ENCODE data around the gene ZNF446. TPM values are rescaled to one million over a fixed set of nuclear protein-coding genes. Genes with fewer than 3 reads are reported as not detected.
A peak's percentile ranks its signal among the peaks of the same experiment; 100 is the strongest.

The ZNF446 gene
- total RNA-seq, 1 donor from 2014 or later = 6.0 TPM

DNA sequence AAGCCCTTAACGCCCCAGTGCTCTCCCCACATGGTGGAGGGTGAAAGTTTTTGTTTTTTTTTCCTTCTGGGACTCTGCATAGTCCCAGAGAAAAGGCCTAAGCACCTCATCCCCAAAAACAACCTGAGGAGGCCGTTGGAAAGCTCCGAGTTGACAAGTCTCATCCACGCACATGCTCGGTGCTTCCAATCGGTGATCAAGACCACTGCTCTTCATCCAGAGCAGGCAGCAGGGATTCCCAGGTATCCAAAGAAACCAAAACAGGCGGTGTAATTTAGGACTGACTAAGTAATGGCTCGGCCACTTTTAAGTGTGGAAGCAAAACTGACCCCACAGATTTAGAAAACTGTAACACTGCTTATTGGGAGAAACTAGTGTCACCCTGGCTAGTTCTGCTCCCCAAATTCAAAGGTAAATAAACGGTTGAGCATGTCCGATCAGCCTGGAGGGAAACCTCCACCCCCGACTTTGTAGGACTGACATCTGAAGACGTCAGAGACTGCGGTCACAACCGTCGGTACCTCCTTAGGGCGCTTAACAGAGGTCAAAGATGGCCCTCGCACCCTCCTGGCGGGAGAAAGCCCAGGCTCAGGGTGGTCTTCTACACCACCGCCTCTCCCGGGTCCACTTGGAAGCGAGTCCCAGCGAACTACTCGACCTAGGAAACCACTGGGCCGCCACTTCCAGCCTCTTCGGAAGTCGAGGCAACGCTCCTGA is 997 bp upstream of the ZNF446 start:
- peaks cover 9% of the 10 kb centered on the region for H3K36me3 ChIP-seq (ENCODE audit: insufficient read depth, low read length)
- peaks cover 31% of the 10 kb centered on the region for H3K4me1 ChIP-seq (ENCODE audit: insufficient read depth, low read length)
- Mint-ChIP-seq H3K4me1 (ENCODE audit: low read depth, unreplicated experiment) (peaks cover 26% of the 10 kb centered on the region), H3K36me3 (ENCODE audit: low read depth, unreplicated experiment) (peaks cover 19% of the 10 kb centered on the region), H3K9me3 (ENCODE audit: unreplicated experiment) (no peaks in the 10 kb centered on the region), H3K27ac (ENCODE audit: unreplicated experiment) (peak overlapping the region; percentile 96), H3K27me3 (ENCODE audit: low read depth, unreplicated experiment) (no peaks in the 10 kb centered on the region), H3K4me3 (ENCODE audit: unreplicated experiment) (peak overlapping the region; percentile 86)
- H2AFZ ChIP-seq (ENCODE audit: low read depth, low read length) = peak overlapping the region; percentile 79
- no peak for TF ChIP-seq EZH2 (IDR thresholded peaks at IDR 0.05; ENCODE audit: insufficient read depth, low read length)
- TF ChIP-seq, protein P1, sequence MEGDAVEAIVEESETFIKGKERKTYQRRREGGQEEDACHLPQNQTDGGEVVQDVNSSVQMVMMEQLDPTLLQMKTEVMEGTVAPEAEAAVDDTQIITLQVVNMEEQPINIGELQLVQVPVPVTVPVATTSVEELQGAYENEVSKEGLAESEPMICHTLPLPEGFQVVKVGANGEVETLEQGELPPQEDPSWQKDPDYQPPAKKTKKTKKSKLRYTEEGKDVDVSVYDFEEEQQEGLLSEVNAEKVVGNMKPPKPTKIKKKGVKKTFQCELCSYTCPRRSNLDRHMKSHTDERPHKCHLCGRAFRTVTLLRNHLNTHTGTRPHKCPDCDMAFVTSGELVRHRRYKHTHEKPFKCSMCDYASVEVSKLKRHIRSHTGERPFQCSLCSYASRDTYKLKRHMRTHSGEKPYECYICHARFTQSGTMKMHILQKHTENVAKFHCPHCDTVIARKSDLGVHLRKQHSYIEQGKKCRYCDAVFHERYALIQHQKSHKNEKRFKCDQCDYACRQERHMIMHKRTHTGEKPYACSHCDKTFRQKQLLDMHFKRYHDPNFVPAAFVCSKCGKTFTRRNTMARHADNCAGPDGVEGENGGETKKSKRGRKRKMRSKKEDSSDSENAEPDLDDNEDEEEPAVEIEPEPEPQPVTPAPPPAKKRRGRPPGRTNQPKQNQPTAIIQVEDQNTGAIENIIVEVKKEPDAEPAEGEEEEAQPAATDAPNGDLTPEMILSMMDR (IDR thresholded peaks at IDR 0.05; ENCODE audit: insufficient read depth, low read depth, low read length) = no peak
- peak overlapping the region; percentile 91 for H3K4me2 ChIP-seq (ENCODE audit: low read length)
- peak overlapping the region; percentile 76 for H3K27ac ChIP-seq (ENCODE audit: low read depth, low read length)
- H3K79me2 ChIP-seq (ENCODE audit: insufficient read depth, low read length) = no peaks in the 10 kb centered on the region
- FAIRE-seq (no peak), DNase-seq (ENCODE audit: low read depth) (no peak)
- H3K9me3 ChIP-seq (ENCODE audit: insufficient read depth, low read depth, low read length) = no peaks in the 10 kb centered on the region
- no peaks in the 10 kb centered on the region for H3K27me3 ChIP-seq (ENCODE audit: insufficient read depth, low read length)
- peaks cover 26% of the 10 kb centered on the region for H4K20me1 ChIP-seq (ENCODE audit: insufficient read depth, low read length)
- H3K9ac ChIP-seq (ENCODE audit: low read length) = peak overlapping the region; percentile 81
- H3K4me3 ChIP-seq (ENCODE audit: insufficient read depth, low read depth, low read length) = peak overlapping the region; percentile 69

DNA sequence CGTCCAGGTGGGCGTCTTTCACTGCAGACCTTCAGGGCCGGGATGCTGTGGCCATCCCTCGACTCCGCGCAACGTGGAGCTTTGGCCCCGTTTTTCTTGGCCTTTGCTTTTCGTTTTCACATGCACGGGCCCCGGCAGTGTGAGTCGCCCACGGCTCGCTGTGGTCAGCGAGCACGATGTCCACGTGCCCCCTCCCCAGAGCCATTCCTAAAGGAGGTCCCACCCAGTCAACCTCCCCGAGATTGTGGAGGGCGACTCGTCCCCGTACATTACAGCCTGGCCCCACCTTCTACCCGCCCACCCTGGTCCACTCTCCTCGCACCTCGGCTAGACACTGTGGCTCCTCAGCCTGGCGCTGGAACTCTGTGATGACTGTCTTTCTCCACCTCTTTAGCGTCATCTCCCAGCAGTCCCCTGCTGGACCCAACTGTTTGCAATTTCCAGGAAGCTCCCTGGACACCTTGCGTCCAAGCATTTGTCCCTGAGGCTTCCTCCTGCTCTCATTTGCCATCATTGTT is 405 bp downstream of the ZNF446 start:
- H3K4me2 ChIP-seq (ENCODE audit: low read length) = peak overlapping the region; percentile 91
- Mint-ChIP-seq H3K4me1 (ENCODE audit: low read depth, unreplicated experiment) (peaks cover 26% of the 10 kb centered on the region), H3K27me3 (ENCODE audit: low read depth, unreplicated experiment) (no peaks in the 10 kb centered on the region), H3K36me3 (ENCODE audit: low read depth, unreplicated experiment) (peaks cover 20% of the 10 kb centered on the region), H3K27ac (ENCODE audit: unreplicated experiment) (peak overlapping the region; percentile 96), H3K9me3 (ENCODE audit: unreplicated experiment) (no peaks in the 10 kb centered on the region), H3K4me3 (ENCODE audit: unreplicated experiment) (peak overlapping the region; percentile 82)
- no peaks in the 10 kb centered on the region for H3K27me3 ChIP-seq (ENCODE audit: insufficient read depth, low read length)
- H3K9ac ChIP-seq (ENCODE audit: low read length) = peak overlapping the region; percentile 81
- peak; percentile 10 for DNase-seq (ENCODE audit: low read depth)
- peak overlapping the region; percentile 69 for H3K4me3 ChIP-seq (ENCODE audit: insufficient read depth, low read depth, low read length)
- no peaks in the 10 kb centered on the region for H3K9me3 ChIP-seq (ENCODE audit: insufficient read depth, low read depth, low read length)
- no peaks in the 10 kb centered on the region for H3K79me2 ChIP-seq (ENCODE audit: insufficient read depth, low read length)
- peaks cover 31% of the 10 kb centered on the region for H3K4me1 ChIP-seq (ENCODE audit: insufficient read depth, low read length)
- H3K36me3 ChIP-seq (ENCODE audit: insufficient read depth, low read length) = peaks cover 9% of the 10 kb centered on the region
- H4K20me1 ChIP-seq (ENCODE audit: insufficient read depth, low read length) = peaks cover 26% of the 10 kb centered on the region
- peak overlapping the region; percentile 79 for H2AFZ ChIP-seq (ENCODE audit: low read depth, low read length)
- no peak for TF ChIP-seq EZH2 (IDR thresholded peaks at IDR 0.05; ENCODE audit: insufficient read depth, low read length)
- TF ChIP-seq, protein P1 (IDR thresholded peaks at IDR 0.05; ENCODE audit: insufficient read depth, low read depth, low read length) = no peak
- peak overlapping the region; percentile 76 for H3K27ac ChIP-seq (ENCODE audit: low read depth, low read length)
- no peak for FAIRE-seq

DNA sequence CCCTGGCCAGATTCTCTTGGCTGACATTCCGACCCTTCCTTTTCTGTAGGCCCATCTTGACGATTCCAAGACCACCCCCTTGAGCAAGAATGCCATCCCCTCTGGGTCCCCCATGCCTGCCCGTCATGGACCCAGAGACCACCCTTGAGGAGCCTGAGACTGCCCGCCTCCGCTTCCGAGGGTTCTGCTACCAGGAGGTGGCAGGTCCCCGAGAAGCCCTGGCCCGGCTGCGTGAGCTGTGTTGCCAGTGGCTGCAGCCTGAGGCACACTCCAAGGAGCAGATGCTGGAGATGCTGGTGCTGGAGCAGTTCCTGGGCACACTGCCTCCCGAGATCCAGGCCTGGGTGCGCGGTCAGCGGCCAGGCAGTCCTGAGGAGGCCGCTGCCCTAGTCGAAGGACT is 978 bp downstream of the ZNF446 start:
- H3K27ac ChIP-seq (ENCODE audit: low read depth, low read length) = no peak overlapping the region
- H4K20me1 ChIP-seq (ENCODE audit: insufficient read depth, low read length) = peaks cover 24% of the 10 kb centered on the region
- Mint-ChIP-seq H3K36me3 (ENCODE audit: low read depth, unreplicated experiment) (peaks cover 23% of the 10 kb centered on the region), H3K4me3 (ENCODE audit: unreplicated experiment) (peak overlapping the region; percentile 82), H3K27me3 (ENCODE audit: low read depth, unreplicated experiment) (no peaks in the 10 kb centered on the region), H3K4me1 (ENCODE audit: low read depth, unreplicated experiment) (peaks cover 26% of the 10 kb centered on the region), H3K9me3 (ENCODE audit: unreplicated experiment) (no peaks in the 10 kb centered on the region), H3K27ac (ENCODE audit: unreplicated experiment) (peak overlapping the region; percentile 96)
- H3K4me1 ChIP-seq (ENCODE audit: insufficient read depth, low read length) = peaks cover 31% of the 10 kb centered on the region
- DNase-seq (ENCODE audit: low read depth) (no peak), FAIRE-seq (no peak)
- H3K4me3 ChIP-seq (ENCODE audit: insufficient read depth, low read depth, low read length) = no peak overlapping the region
- peak overlapping the region; percentile 91 for H3K4me2 ChIP-seq (ENCODE audit: low read length)
- no peaks in the 10 kb centered on the region for H3K9me3 ChIP-seq (ENCODE audit: insufficient read depth, low read depth, low read length)
- TF ChIP-seq EZH2 (IDR thresholded peaks at IDR 0.05; ENCODE audit: insufficient read depth, low read length) = no peak
- TF ChIP-seq, protein P1 (IDR thresholded peaks at IDR 0.05; ENCODE audit: insufficient read depth, low read depth, low read length) = no peak
- H3K9ac ChIP-seq (ENCODE audit: low read length) = peak overlapping the region; percentile 81
- peaks cover 8% of the 10 kb centered on the region for H3K36me3 ChIP-seq (ENCODE audit: insufficient read depth, low read length)
- H3K79me2 ChIP-seq (ENCODE audit: insufficient read depth, low read length) = no peaks in the 10 kb centered on the region
- no peaks in the 10 kb centered on the region for H3K27me3 ChIP-seq (ENCODE audit: insufficient read depth, low read length)
- H2AFZ ChIP-seq (ENCODE audit: low read depth, low read length) = no peak overlapping the region

Measured in astrocyte (in vitro differentiated cells and primary cell).